DMS153 (cell line): Measurements from ENCODE around the gene ZFX.

Source experiments
- DNase-seq: peaks from one replicate; lab custom pipeline; 2025; lab: John Stamatoyannopoulos, UW

ZFX gene

GRCh38 chrX:24202465-24203031 is 53.0 kb downstream of the ZFX start:
- no peak for DNase-seq

GRCh38 chrX:24203072-24203808 is 53.7 kb downstream of the ZFX start:
- no peak for DNase-seq

- no peak for DNase-seq
These were observed 54.8 kb downstream of the ZFX start for GRCh38 chrX:24204331-24204730.

GRCh38 chrX:24204958-24205357 is 55.4 kb downstream of the ZFX start:
- no peak for DNase-seq

GRCh38 chrX:24207826-24208225 is 58.3 kb downstream of the ZFX start:
- DNase-seq, result no peak

- DNase-seq, result no peak
These were observed 59.1 kb downstream of the ZFX start for GRCh38 chrX:24208496-24209240.

GRCh38 chrX:24210190-24210589 is 60.7 kb downstream of the ZFX start:
- DNase-seq, result no peak

GRCh38 chrX:24214568-24214967 is 65.0 kb downstream of the ZFX start:
- DNase-seq, result no peak

GRCh38 chrX:24215272-24215671 is 65.7 kb downstream of the ZFX start:
- DNase-seq, result no peak

- no peak for DNase-seq
These were observed 66.5 kb downstream of the ZFX start for GRCh38 chrX:24216037-24216436.

- DNase-seq, result no peak
These were observed 67.3 kb downstream of the ZFX start for GRCh38 chrX:24216827-24217226.

- no peak for DNase-seq
These were observed 69.8 kb downstream of the ZFX start for GRCh38 chrX:24219320-24219719.

GRCh38 chrX:24221872-24222271 is 72.3 kb downstream of the ZFX start:
- no peak for DNase-seq

GRCh38 chrX:24225265-24225664 is 75.7 kb downstream of the ZFX start:
- no peak for DNase-seq

- no peak for DNase-seq
These were observed 76.6 kb downstream of the ZFX start for GRCh38 chrX:24226176-24226575.

GRCh38 chrX:24228596-24228995 is 79.1 kb downstream of the ZFX start:
- no peak for DNase-seq

GRCh38 chrX:24229400-24229879 is 79.9 kb downstream of the ZFX start:
- no peak for DNase-seq

GRCh38 chrX:24229976-24230375 is 80.4 kb downstream of the ZFX start:
- no peak for DNase-seq

- DNase-seq, result no peak
These were observed 81.6 kb downstream of the ZFX start for GRCh38 chrX:24231131-24231540.

- DNase-seq, result no peak
These were observed 82.2 kb downstream of the ZFX start for GRCh38 chrX:24231641-24232179.

- no peak for DNase-seq
These were observed 83.3 kb downstream of the ZFX start for GRCh38 chrX:24232796-24233195.

GRCh38 chrX:24235084-24235710 is 85.7 kb downstream of the ZFX start:
- DNase-seq, result no peak
